ENCODE data around the gene ZMIZ1.

DNA sequence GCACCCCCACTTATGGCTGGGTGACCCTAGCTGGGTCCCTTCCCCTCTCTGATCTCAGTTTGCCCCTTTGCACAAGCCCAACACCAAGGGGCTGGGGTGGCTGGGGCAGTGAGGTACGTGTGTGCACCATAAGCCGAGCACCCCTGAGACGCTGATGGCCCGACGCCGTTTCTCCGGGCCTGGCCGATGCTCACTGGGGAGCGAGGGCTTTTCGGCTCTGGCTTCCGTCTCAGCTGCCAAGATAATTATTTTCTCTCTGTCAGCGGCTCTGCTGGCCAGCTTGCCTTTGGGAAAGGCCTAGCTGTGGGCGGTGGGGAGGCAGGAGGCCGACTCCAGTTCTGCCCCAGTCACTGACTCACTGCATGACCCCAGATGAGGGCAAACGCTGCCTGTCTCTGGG is 91.0 kb downstream of the ZMIZ1 start:
- TF ChIP-seq, protein P1, sequence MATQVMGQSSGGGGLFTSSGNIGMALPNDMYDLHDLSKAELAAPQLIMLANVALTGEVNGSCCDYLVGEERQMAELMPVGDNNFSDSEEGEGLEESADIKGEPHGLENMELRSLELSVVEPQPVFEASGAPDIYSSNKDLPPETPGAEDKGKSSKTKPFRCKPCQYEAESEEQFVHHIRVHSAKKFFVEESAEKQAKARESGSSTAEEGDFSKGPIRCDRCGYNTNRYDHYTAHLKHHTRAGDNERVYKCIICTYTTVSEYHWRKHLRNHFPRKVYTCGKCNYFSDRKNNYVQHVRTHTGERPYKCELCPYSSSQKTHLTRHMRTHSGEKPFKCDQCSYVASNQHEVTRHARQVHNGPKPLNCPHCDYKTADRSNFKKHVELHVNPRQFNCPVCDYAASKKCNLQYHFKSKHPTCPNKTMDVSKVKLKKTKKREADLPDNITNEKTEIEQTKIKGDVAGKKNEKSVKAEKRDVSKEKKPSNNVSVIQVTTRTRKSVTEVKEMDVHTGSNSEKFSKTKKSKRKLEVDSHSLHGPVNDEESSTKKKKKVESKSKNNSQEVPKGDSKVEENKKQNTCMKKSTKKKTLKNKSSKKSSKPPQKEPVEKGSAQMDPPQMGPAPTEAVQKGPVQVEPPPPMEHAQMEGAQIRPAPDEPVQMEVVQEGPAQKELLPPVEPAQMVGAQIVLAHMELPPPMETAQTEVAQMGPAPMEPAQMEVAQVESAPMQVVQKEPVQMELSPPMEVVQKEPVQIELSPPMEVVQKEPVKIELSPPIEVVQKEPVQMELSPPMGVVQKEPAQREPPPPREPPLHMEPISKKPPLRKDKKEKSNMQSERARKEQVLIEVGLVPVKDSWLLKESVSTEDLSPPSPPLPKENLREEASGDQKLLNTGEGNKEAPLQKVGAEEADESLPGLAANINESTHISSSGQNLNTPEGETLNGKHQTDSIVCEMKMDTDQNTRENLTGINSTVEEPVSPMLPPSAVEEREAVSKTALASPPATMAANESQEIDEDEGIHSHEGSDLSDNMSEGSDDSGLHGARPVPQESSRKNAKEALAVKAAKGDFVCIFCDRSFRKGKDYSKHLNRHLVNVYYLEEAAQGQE (IDR thresholded peaks at IDR 0.05; ENCODE audit: borderline replicate concordance): no peak
- TF ChIP-seq, protein P2, sequence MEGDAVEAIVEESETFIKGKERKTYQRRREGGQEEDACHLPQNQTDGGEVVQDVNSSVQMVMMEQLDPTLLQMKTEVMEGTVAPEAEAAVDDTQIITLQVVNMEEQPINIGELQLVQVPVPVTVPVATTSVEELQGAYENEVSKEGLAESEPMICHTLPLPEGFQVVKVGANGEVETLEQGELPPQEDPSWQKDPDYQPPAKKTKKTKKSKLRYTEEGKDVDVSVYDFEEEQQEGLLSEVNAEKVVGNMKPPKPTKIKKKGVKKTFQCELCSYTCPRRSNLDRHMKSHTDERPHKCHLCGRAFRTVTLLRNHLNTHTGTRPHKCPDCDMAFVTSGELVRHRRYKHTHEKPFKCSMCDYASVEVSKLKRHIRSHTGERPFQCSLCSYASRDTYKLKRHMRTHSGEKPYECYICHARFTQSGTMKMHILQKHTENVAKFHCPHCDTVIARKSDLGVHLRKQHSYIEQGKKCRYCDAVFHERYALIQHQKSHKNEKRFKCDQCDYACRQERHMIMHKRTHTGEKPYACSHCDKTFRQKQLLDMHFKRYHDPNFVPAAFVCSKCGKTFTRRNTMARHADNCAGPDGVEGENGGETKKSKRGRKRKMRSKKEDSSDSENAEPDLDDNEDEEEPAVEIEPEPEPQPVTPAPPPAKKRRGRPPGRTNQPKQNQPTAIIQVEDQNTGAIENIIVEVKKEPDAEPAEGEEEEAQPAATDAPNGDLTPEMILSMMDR (IDR thresholded peaks at IDR 0.05; ENCODE audit: poor library complexity, severe bottlenecking): no peak
